ENCODE data around the gene ARHGEF33. TPM values are rescaled to one million over a fixed set of nuclear protein-coding genes. Genes with fewer than 3 reads are reported as not detected.

The ARHGEF33 gene
- total and polyA plus RNA-seq, 10 donors, result 0.04 to 2.0 (median 0.40) TPM

GRCh38 chr2:38875227-38875575 lies 14.5 kb upstream of the ARHGEF33 start:
- H3K36me3 ChIP-seq, result no peaks in the 10 kb centered on the region
- peak overlapping the region; percentile 16 to 83 (median 64) for H3K27ac ChIP-seq
- H3K4me1 ChIP-seq, result peaks cover 7 to 30% (median 18%) of the 10 kb centered on the region in 6 donors
- H3K27me3 ChIP-seq (replicated peaks in 1 of 7), result no peaks in the 10 kb centered on the region
- no peak for DNase-seq
- intact Hi-C loops (cut with DNase I; ENCODE audit: low total_unique reads), result no loop called here
- peaks cover 0 to 29% (median 25%) of the 10 kb centered on the region in 8 donors for H3K9me3 ChIP-seq
- WGBS, 5 donors, result 1 to 2% (median 1%) methylated on average over 8 to 10 of the region's 10 CpGs
- TF ChIP-seq POLR2A (IDR thresholded peaks at IDR 0.05) (no peak), POLR2AphosphoS5 (IDR thresholded peaks at IDR 0.05) (no peak), CTCF (IDR thresholded peaks at IDR 0.05 in 8 of 11, conservative IDR thresholded peaks at IDR 0.05 in 3 of 11) (no peak)
- H3K4me3 ChIP-seq, result peak overlapping the region; percentile 71 to 98 (median 88)

- peak; percentile 96 for DNase-seq
- 0 to 4% (median 1%) methylated on average over 17 to 52 of the region's 52 CpGs for WGBS, 5 donors
- TF ChIP-seq CTCF (IDR thresholded peaks at IDR 0.05 in 8 of 11, conservative IDR thresholded peaks at IDR 0.05 in 3 of 11) (no peak), POLR2AphosphoS5 (IDR thresholded peaks at IDR 0.05) (peak; percentile 76 to 85 (median 83))
Measured at GRCh38 chr2:38875576-38876367, 13.9 kb upstream of the ARHGEF33 start, which contains the start of the genes DHX57 and MORN2. TSS of gene DHX57 (minus strand) at chr2:38875934. CDS start at chr2:38868405, 7,529 bp downstream. TSS of gene MORN2 (plus strand) at chr2:38875976.

GRCh38 chr2:38876407-38876806 lies 13.3 kb upstream of the ARHGEF33 start:
- H3K4me3 ChIP-seq, result peak overlapping the region; percentile 71 to 98 (median 88)
- H3K4me1 ChIP-seq, result peaks cover 7 to 30% (median 18%) of the 10 kb centered on the region in 6 donors
- no peaks in the 10 kb centered on the region for H3K27me3 ChIP-seq (replicated peaks in 1 of 7)
- intact Hi-C loops (cut with DNase I; ENCODE audit: low total_unique reads), result no loop called here
- TF ChIP-seq POLR2A (IDR thresholded peaks at IDR 0.05), result no peak
- no peak for TF ChIP-seq POLR2AphosphoS5 (IDR thresholded peaks at IDR 0.05)
- no peak for TF ChIP-seq CTCF (IDR thresholded peaks at IDR 0.05 in 8 of 11, conservative IDR thresholded peaks at IDR 0.05 in 3 of 11)
- no peaks in the 10 kb centered on the region for H3K36me3 ChIP-seq
- peaks cover 0 to 17% (median 14%) of the 10 kb centered on the region in 8 donors for H3K9me3 ChIP-seq
- WGBS, 5 donors, result 42 to 64% (median 52%) methylated on average over 10 of the region's 10 CpGs
- DNase-seq, result no peak
- peak overlapping the region in 1 of 8 donors; percentile 82 for H3K27ac ChIP-seq

More at GRCh38 chr2:38875576-38876367, 13.9 kb upstream of the ARHGEF33 start, which contains the start of the genes DHX57 and MORN2:
- Histone ChIP-seq H3K36me3 (no peaks in the 10 kb centered on the region), H3K9me3 (peaks cover 0 to 24% (median 20%) of the 10 kb centered on the region in 8 donors), H3K27ac (peak within 1 kb of the TSS; percentile 16 to 83 (median 64)), H3K27me3 (replicated peaks in 1 of 7) (no peaks in the 10 kb centered on the region), H3K4me1 (peaks cover 7 to 30% (median 18%) of the 10 kb centered on the region in 6 donors), H3K4me3 (peak within 1 kb of the TSS; percentile 71 to 98 (median 88))
- intact Hi-C loops (cut with DNase I; ENCODE audit: low total_unique reads), result no loop called here

- Histone ChIP-seq H3K36me3 (no peaks in the 10 kb centered on the region), H3K9me3 (peaks cover 0 to 8% (median 0%) of the 10 kb centered on the region in 8 donors), H3K27me3 (replicated peaks in 1 of 7) (no peaks in the 10 kb centered on the region), H3K27ac (no peak overlapping the region), H3K4me1 (no peaks in the 10 kb centered on the region), H3K4me3 (no peak overlapping the region)
- intact Hi-C loops (cut with DNase I; ENCODE audit: low total_unique reads), result no loop called here
- no peak for TF ChIP-seq CTCF (IDR thresholded peaks at IDR 0.05 in 8 of 11, conservative IDR thresholded peaks at IDR 0.05 in 3 of 11)
- no peak for TF ChIP-seq POLR2A (IDR thresholded peaks at IDR 0.05)
- TF ChIP-seq POLR2AphosphoS5 (IDR thresholded peaks at IDR 0.05), result no peak
- DNase-seq, result no peak
Measured at GRCh38 chr2:38886063-38886462, 3.6 kb upstream of the ARHGEF33 start.

Data from spleen (tissue), 11 donors.